GM18951 (cell line): ENCODE results near the gene NINJ1.

ENCODE experiments used
- POLR2A ChIP-seq: IDR thresholded peaks from 4 replicates; pipeline ENCODE4 v1.6.1; 2011; ENCODE audit warnings: mild to moderate bottlenecking; ENCODE audit not compliant: insufficient read length, insufficient read depth; ENCODE audit errors: extremely low read depth
- in situ Hi-C: fragments of 300-500 bp; cut with MboI; formaldehyde crosslinking; loops from one replicate; pipeline ENCODE4 v1.12.0; 2022; ENCODE audit warnings: low sequenced_read_pairs, mixed read lengths, inconsistent platforms; ENCODE audit not compliant: unreplicated experiment

NINJ1 gene

GRCh38 chr9:93083592-93084470 lies 50.2 kb downstream of the NINJ1 start:
- in situ Hi-C loops = no loop called here
- TF ChIP-seq POLR2A = no peak

- in situ Hi-C loops = no loop called here
- TF ChIP-seq POLR2A = no peak
These were observed 51.1 kb downstream of the NINJ1 start for GRCh38 chr9:93082841-93083411.

- in situ Hi-C loops = no loop called here
- no peak for TF ChIP-seq POLR2A
These were observed 52.1 kb downstream of the NINJ1 start for GRCh38 chr9:93081931-93082330.

- TF ChIP-seq POLR2A = no peak
- in situ Hi-C loops = no loop called here
These were observed 52.9 kb downstream of the NINJ1 start for GRCh38 chr9:93081081-93081529.

GRCh38 chr9:93080406-93080805 lies 53.6 kb downstream of the NINJ1 start:
- no peak for TF ChIP-seq POLR2A
- in situ Hi-C loops = no loop called here

- in situ Hi-C loops = no loop called here
- no peak for TF ChIP-seq POLR2A
These were observed 54.7 kb downstream of the NINJ1 start for GRCh38 chr9:93079371-93079770.

GRCh38 chr9:93077811-93078210 lies 56.2 kb downstream of the NINJ1 start:
- TF ChIP-seq POLR2A = no peak
- in situ Hi-C loops = no loop called here

- TF ChIP-seq POLR2A = no peak
- in situ Hi-C loops = no loop called here
These were observed 56.7 kb downstream of the NINJ1 start for GRCh38 chr9:93077367-93077766.

GRCh38 chr9:93076792-93077128 lies 57.3 kb downstream of the NINJ1 start:
- in situ Hi-C loops = no loop called here
- TF ChIP-seq POLR2A = no peak

- no peak for TF ChIP-seq POLR2A
- in situ Hi-C loops = no loop called here
These were observed 57.8 kb downstream of the NINJ1 start for GRCh38 chr9:93076101-93076791.

- in situ Hi-C loops = no loop called here
- no peak for TF ChIP-seq POLR2A
These were observed 61.7 kb downstream of the NINJ1 start for GRCh38 chr9:93072383-93072795.
